ENCODE results near the gene SNED1.

The SNED1 gene

DNA sequence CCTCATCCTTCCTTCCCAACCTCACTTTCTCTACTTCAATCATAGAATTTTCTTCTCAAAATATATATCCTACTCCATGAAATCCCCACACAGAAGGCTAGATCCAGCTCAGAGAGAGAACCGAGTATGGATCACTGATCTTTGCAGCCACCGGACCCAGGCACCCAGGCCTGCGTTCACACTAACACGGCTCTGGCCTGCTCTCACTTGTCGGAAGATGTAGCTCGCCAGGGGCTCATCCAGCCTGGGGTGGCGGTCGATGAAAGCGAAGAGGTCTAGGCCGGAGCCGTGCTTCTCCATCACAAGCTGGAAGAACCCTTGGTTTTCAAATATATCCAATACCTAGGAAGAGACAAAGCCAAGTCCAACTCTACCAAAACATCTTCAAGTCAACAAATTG, 116.4 kb downstream of the SNED1 start:
- H3K4me3 ChIP-seq (ENCODE audit: low read length), result no peak overlapping the region
- no peak for DNase-seq (ENCODE audit: low read depth)

DNA sequence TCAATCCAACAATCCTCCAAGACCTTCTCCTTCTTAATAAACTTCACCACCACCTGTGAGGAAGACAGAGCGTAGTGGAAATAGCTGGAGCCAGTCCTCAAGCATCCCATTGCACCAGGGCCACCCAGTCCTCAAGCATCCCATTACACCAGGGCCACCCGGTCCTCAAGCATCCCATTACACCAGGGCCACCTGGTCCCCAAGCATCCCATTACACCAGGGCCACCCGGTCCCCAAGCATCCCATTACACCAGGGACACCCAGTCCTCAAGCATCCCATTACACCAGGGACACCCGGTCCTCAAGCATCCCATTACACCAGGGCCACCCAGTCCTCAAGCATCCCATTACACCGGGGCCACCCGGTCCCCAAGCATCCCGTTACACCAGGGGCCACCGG, 116.9 kb downstream of the SNED1 start:
- no peak for DNase-seq (ENCODE audit: low read depth)
- no peak for TF ChIP-seq CTCF (conservative IDR thresholded peaks at IDR 0.05; ENCODE audit: low read length)
- H3K4me3 ChIP-seq (ENCODE audit: low read length), result no peak overlapping the region

More for the DNA sequence above, 116.4 kb downstream of the SNED1 start:
- no peak for TF ChIP-seq CTCF (conservative IDR thresholded peaks at IDR 0.05; ENCODE audit: low read length)

- no peak for DNase-seq (ENCODE audit: low read depth)
- no peak for TF ChIP-seq CTCF (conservative IDR thresholded peaks at IDR 0.05; ENCODE audit: low read length)
- no peak overlapping the region for H3K4me3 ChIP-seq (ENCODE audit: low read length)
Observed at GRCh38 chr2:241116606-241117560, 118.5 kb downstream of the SNED1 start.

- H3K4me3 ChIP-seq (ENCODE audit: low read length), result no peak overlapping the region
- no peak for DNase-seq (ENCODE audit: low read depth)
- TF ChIP-seq CTCF (conservative IDR thresholded peaks at IDR 0.05; ENCODE audit: low read length), result no peak
Observed at GRCh38 chr2:241118737-241119505, 120.5 kb downstream of the SNED1 start.

- TF ChIP-seq CTCF (conservative IDR thresholded peaks at IDR 0.05; ENCODE audit: low read length), result no peak
- DNase-seq (ENCODE audit: low read depth), result no peak
- H3K4me3 ChIP-seq (ENCODE audit: low read length), result no peak overlapping the region
Observed at GRCh38 chr2:241120440-241120839, 122.0 kb downstream of the SNED1 start.

DNA sequence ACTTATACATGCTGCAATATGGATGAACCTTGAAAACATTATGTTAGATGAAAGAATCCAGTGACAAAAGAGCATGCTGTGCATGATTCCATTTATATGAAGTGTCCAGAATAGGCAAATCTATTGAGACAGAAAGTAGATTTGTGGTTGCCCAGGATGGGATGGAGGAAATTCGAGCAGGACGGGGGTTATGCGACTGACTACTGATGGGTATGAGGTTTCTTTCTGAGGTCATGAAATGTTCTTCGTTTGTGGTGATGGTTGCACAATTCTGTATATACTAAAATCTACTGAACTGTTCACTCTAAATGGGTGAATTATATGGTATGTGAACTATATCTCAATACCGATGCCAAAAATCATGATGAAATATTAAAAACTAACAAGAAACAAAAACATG, 122.6 kb downstream of the SNED1 start:
- no peak for DNase-seq (ENCODE audit: low read depth)
- TF ChIP-seq CTCF (conservative IDR thresholded peaks at IDR 0.05; ENCODE audit: low read length), result no peak
- H3K4me3 ChIP-seq (ENCODE audit: low read length), result no peak overlapping the region

All from AG10803 (cell line).